Stimulated activated CD8-positive, alpha-beta memory T cell treated with anti-CD3 and anti-CD28 coated beads, Interleukin-12 subunit alpha, Interleukin-12 subunit beta, amount 100 ng/mL, for 1 hour (primary cell): ENCODE results near the gene PCLO.
"Not testable (repeated sequence)": the region's sequence is repeated elsewhere in the genome, so short reads cannot be mapped to it uniquely, and the experiment has no call there.

ENCODE experiments used
- DNase-seq: peaks from one replicate; pipeline ENCODE4 v3.0.0-alpha.2; 2020; ENCODE audit warnings: low read depth

PCLO gene

GRCh38 chr7:82964150-82964882 is 198.4 kb downstream of the PCLO start:
- DNase-seq, result no peak

DNA sequence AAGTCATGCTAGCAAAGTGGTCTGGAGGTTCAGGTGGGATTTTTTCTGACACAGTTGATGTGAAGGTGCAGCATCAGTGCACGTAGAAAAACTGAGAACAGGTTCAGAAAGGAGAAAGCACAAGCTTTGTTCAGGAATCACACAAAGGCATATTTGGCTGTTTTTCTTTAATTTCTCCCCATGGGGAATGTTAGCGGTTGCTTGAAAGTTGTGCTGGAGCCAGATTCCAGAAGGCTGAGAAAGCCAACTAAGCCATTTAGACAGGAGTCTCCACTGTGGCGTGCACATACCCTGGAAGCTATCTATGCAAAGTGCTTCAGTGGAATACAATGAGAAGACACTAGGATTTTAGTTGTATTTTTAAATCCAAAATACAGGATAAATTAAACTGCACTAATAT is 201.4 kb downstream of the PCLO start:
- no peak for DNase-seq

- DNase-seq, result no peak
Measured at GRCh38 chr7:82959528-82959927, 203.2 kb downstream of the PCLO start.

- DNase-seq, result no peak
Measured at GRCh38 chr7:82957521-82957920, 205.2 kb downstream of the PCLO start.

DNA sequence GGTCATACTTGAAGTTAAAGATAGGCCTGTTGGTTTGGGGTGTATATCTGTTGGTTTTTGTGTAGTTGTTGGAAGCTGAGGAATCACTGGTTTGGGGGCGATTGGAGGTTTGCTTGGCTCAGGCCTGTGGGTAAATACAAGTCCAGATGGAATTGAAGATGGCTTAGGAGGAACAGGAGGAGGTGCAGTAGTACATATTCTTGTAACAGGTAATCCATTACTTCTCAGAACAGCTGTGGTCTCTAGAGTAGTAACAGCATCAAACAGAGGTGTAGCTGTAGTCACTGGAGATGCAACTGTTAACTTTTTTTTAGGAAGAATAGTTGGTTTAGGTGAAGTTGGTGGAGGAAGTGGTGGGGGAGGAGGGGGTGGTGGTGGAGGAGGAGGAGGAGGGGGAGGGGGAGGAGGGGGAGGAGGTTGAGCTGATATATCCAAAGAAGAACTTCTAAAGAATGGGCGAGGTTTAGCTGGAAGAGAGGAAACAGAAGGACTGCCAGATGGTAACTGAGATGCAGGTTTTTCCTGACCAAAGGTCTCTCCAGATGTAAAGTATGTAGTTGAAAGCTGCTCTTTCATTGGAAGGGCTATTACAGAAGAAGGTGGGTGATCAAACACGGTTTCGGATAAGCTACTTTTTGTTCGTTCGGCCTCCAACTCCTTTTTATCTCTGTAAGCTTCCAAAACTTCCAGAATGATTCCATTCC is 209.2 kb downstream of the PCLO start:
- DNase-seq, result no peak

DNA sequence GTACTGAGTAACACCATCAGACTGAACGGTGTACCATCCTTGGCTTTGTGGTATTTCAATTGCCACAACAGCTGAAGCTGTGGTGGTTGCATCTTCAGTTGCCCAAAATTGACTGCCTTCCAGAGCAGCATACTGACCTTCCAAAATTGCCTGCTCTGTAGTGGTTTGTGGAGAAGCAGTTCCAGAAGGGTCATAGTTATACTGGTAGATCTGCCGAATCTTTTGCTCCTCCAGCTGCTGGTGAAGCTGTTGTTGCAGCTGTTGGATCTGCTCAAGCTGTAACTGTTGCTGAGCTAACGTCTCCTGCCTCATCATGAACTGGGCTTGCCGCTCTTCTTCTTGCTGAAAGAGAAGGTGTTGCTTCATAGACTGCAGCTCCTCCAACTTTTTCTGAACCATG is 212.2 kb downstream of the PCLO start:
- no peak for DNase-seq

- no peak for DNase-seq
Measured at GRCh38 chr7:82945480-82945879, 217.2 kb downstream of the PCLO start.

DNA sequence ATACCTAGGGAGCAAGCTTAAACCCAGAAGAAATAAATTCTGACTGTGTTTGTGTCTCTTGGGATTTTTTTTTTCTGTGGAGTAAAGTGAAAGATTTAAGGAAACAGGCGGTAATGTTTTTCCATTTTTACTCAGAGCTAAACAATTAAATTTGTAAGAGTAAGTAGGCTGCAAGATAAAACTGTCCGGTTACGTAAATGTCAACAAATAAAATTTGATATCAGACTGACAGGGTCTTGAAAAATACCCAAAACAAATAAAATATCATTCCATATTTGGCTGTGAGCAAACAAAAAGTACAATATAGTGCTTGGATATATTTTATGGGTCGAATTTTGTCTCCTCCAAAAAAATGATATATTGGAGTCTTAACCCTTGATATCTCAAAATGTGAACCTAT is 217.6 kb downstream of the PCLO start:
- DNase-seq, result no peak

DNA sequence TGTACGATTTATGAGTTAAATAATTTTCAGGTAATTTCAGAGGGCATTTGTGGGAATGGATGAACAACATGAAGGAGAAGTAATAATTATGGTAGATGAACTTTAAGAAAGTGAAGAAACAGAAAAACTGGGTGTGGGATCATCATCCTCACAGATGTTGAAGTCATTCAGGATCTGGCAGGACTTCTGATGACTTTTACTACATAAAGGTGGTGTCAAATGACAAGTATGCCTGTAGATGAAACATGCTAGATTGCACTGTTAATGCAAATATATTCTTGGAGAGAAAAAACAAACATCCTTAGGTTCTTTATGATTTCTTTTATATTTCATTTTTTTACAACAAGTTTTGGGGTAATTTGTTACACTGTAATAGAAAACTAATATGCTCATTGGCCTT is 230.2 kb downstream of the PCLO start:
- DNase-seq, result no peak

DNA sequence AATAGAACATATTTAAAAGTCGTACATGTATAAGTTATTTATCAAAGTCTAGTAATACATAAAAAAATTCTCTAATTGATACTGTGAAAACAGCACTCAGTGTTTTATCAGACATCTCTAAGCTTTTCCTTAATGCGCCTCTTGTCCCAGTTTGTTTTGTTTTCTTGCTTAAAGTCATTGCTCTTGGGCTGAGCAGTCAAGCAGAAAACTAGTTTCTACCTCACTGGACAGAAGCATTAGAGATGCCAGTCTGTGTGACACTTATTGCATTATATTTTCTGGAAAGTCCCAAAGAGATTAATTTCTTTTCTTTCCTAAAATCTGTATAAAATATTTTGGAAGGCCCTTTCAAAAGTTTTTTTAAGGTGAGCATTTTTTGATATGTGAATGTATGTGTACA is 236.2 kb downstream of the PCLO start:
- DNase-seq, result no peak

- DNase-seq, result no peak
Measured at GRCh38 chr7:82925331-82925730, 237.4 kb downstream of the PCLO start.

DNA sequence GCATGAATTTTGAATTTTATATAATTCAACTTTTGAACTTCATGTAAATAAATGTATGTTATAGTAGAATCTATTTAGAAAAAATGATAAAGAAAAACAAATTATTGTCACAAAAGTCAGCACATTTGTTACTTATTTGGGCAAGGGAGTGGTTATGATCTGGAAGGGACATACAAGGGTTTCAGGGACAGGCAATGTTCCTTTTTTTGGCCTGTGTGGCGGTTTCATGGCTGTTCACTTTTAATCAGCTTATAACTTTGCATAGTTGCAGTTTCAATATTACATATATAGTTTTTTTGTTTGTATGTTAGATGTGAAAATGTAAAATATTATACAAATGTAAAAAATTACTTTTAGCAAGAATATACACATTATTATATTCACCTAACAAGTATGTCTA is 256.2 kb downstream of the PCLO start:
- DNase-seq, result no peak

- no peak for DNase-seq
Measured at GRCh38 chr7:82904871-82905270, 257.8 kb downstream of the PCLO start.

DNA sequence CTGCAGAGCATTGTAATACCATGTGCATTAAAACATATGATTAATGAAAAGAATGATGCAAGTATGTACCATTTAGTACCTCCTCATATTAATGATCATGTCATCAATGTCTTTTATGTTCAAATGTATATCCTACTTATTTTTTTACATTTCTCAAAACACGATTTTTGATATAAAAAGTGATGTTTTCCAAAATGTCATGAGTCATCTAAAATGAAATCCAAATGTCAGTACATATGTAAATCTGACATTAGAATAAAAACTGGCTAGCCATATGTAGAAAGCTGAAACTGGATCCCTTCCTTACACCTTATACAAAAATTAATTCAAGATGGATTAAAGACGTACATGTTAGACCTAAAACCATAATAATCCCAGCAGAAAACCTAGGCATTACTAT is 261.6 kb downstream of the PCLO start:
- not testable (repeated sequence) for DNase-seq

DNA sequence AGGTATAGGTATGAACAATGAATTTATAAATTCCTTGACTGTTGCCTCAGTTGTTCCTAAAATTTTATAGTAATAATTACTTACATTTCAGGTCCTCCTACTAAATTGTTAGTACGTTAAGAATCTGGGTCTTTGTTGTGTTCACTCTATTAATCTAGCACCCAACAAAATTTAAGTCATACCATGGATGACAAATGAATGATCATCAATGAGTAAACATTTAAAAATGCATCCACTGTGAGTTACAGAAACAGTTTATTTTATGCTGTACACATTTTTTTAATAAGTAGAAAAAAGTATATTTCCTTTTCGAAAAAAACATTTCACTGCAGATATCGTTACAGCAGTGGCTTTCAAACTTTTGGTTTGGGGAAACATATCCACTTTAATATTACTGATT is 265.2 kb downstream of the PCLO start:
- DNase-seq, result no peak

GRCh38 chr7:82894341-82894740 is 268.3 kb downstream of the PCLO start:
- DNase-seq, result not testable (repeated sequence)

DNA sequence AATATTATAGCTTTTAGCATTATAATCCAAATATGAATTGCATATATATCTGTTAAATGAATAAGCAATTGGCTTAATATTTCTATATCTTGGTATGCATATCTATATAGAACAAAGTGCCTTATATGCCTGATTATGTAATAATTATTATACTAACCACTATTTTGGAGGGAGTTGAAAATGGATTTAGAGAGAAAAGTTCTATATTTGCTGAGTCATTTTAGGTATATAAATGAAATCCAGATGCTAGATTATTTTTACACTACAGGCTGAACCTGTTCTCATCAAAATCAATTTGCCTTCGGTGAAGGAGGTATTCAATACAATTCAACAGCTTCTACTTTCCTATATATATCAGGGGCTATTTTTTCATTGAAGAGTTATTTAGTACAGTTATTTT is 276.4 kb downstream of the PCLO start:
- no peak for DNase-seq

- no peak for DNase-seq
Measured at GRCh38 chr7:82865856-82866255, 296.8 kb downstream of the PCLO start.

- DNase-seq, result no peak
Measured at GRCh38 chr7:82859106-82859850, 303.4 kb downstream of the PCLO start.

GRCh38 chr7:82851121-82851520 is 311.6 kb downstream of the PCLO start:
- no peak for DNase-seq

GRCh38 chr7:82841828-82842227 is 320.9 kb downstream of the PCLO start:
- DNase-seq, result no peak

DNA sequence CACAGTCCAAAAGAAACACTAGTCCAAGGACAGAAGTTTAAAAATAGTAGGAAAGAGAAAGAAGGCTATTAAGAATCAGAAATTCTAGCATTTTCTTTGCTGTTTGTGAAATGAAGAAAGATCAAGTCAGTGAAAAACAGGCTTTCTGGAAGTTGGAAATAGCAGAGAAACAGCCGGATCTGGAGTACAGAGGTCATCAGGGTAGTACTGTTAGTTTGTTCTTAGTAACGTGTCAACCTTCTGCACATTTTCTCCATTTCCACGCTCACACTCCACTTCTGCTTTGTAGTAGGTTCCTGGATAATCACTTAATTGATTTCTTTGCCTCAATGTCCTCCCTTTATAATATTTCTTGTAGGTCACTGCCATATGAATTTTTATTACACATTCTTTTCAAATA is 322.6 kb downstream of the PCLO start:
- no peak for DNase-seq

GRCh38 chr7:82839555-82839954 is 323.1 kb downstream of the PCLO start:
- DNase-seq, result no peak
